HG03103 (cell line): ENCODE data around the gene BMP6.
A peak's percentile ranks its signal among the peaks of the same experiment; 100 is the strongest.

Experiments used
- ATAC-seq: cut with Tn5 transposase; IDR thresholded peaks from one replicate; pipeline ENCODE4 v1.9.1; 2021; ENCODE audit warnings: low read depth; ENCODE audit not compliant: unreplicated experiment

The BMP6 gene

DNA sequence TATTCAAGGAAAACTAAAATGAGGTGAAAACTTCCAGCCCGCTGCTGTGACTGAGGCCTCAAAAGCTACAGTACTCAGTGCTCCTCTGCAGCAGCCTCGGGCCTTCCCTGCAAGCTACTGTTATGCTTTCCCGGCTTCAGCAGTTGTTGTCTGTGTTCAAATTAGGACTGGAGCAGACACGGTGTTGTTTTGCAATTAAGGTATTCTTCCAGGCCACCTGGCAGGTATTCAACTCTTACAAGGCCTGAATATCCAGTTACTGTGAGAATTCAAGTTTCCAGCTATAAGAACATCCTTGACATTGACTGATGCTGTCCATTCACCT, 174.0 kb downstream of the BMP6 start:
- no peak for ATAC-seq

DNA sequence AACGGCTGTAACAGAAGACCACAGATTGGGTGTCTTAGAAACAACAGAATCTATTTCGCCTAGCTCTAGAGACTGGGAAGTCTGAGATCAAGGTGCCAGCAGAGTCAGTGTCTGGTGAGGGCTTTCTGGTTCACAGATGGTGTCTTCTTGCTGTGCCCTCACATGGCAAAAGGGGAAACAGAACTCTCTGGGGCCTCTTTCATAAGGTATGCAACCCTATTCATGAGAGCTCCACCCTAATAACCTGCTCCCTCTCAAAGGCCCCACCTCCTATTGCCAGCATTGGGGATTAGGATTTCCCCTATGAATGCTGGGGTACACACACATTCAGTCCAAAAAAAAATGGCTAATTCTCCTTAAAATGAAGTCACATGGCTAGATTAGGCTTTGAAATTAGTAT, 174.7 kb downstream of the BMP6 start:
- ATAC-seq: no peak

- ATAC-seq: no peak
Observed at GRCh38 chr6:7901056-7901455, 175.2 kb downstream of the BMP6 start.

DNA sequence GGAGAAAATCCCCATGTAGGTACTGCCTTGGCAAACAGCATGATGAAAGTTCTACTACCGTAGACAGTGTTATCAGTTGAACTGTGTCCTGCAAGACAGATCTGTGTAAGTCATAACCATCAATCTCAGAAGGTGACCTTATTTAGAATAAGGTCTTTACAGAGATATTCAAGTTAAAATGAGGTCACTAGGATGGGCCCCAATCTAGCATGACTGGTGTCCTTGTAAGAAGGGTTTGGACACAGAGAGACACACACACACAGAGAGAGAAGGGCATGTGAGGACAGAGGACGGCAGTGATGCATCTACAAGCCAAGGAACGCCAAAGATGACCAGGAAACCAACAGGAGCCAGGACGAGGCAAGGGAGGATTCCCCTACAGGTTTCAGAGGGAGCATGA, 175.9 kb downstream of the BMP6 start:
- ATAC-seq: no peak

- no peak for ATAC-seq
Observed at GRCh38 chr6:7902221-7902620, 176.3 kb downstream of the BMP6 start.

DNA sequence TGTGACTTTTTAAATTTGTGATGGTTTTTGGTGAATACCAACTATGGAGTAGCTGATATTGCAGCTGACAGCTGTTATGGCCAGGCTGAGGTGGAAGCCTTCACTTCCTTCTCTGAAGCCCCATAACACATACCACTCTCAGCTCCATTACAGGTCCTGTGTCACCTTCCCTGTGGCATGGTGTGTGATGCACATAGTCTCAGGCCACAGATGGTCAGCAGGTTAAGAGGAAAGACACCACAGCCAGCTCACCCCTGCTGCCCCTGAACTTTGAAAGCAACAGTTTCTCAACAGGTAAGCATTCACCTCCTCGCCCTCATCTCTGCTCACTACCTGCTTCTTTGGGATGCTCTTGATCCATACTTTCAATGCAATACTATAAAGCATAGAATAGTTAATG, 177.0 kb downstream of the BMP6 start:
- ATAC-seq: no peak

DNA sequence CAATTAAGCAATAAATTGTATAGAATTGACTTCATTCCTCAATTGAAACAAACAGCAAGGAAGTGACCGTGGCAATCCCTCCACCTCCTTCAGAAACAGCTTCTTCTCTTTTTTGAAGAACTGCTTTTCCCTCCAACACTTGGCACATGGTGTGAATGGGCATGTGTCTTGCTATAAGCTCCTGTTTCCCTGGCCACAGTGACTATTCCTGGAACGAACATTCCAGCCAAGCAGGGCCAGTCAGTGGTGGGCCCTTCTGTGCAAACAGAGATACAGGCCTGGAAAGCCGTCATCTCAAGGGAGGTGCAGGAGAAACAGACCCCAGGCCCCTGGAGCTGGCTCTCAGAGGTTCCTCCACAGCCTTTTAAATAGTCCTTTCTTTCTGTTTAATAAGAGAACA, 177.8 kb downstream of the BMP6 start:
- ATAC-seq: no peak

DNA sequence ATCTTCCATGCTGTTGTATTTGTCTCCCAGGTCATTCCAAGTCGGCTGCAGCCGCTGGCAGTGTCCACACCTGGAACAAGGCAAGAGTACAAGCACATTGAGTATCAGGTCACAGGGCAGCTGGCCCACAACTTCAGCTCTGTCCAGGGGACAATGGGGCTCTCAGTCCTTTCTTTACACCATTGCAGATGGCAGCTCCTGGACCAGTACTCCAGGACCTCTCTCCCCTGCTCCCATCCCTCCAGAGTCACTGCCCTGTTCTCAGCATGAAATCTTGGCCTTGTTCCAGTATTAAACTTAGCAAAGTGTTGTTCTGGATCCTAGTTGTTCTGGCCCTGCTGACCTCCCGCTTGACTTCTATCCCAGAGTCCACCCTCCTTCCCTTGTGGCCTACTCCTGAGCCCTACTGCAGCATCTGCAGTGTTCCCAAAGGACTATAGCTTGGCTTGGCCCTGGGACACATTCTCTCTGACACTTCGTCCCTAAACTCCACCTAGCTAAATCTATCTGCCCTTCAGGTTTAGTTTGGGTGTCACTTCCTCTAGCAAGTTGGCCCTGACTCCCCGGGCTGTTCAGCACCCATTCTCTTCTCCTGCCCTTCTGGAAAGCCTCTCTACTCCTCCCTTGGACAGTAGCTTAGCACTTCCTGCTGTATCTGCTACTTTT, 178.9 kb downstream of the BMP6 start:
- no peak for ATAC-seq

DNA sequence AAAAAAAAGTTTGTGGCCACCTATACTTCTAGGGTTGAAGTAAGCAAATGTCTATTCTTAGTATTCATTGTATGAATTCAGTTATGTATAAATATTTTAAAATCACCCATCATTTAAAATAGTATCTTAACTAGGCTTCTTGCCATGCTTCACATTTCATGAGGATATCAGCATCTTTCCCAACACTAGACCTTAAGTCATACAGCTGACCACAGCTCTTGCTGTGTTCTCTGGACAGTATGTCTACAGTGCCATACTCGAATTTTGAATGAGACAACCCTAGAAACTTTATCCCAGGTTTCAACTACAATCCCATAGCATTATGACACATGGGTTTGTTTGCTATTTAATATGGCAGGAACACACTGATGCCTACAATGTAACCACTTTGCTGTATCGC, 179.5 kb downstream of the BMP6 start:
- ATAC-seq: no peak

DNA sequence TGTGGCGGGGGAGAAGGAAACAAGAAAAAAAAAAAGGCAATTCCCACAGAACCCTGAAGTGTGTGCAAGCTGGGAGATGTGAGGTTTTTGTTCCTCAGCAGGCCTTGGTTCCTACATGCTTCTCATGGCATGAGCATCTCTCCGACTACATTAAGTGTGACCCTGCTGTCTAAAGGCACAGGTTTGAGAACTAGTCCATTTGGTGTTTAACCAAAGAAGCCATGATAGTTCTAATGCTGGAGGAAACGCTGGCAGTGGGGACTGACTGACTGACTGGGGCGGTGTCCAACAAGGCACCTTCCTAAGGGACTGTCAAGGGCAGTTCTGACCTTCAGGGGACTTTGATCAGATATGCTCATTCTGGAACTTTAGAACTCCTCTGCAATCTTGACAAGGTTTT, 180.8 kb downstream of the BMP6 start:
- ATAC-seq: no peak

DNA sequence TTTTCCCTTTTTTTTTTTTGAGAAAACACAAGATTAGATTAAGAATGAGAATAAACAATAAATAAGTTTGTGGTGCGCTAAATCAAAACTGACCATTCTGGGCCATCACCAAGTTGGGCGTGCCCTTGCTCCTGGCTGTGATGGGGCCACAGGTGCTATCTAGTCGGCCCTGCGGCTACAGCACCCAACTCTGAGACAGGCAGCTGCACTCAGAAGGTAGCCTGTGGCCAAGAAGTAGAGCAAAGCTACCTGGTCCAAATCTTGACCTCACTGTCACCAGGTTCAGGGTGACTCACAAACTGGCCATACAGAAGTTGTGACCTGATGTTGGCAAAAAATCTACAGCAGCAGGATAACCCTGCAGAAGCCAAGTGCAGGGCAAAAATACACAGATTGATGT, 181.3 kb downstream of the BMP6 start:
- no peak for ATAC-seq

- peak; percentile 25 for ATAC-seq
Observed at GRCh38 chr6:7909323-7910276, 183.7 kb downstream of the BMP6 start.

GRCh38 chr6:7910298-7910653, 184.4 kb downstream of the BMP6 start:
- ATAC-seq: peak; percentile 24

DNA sequence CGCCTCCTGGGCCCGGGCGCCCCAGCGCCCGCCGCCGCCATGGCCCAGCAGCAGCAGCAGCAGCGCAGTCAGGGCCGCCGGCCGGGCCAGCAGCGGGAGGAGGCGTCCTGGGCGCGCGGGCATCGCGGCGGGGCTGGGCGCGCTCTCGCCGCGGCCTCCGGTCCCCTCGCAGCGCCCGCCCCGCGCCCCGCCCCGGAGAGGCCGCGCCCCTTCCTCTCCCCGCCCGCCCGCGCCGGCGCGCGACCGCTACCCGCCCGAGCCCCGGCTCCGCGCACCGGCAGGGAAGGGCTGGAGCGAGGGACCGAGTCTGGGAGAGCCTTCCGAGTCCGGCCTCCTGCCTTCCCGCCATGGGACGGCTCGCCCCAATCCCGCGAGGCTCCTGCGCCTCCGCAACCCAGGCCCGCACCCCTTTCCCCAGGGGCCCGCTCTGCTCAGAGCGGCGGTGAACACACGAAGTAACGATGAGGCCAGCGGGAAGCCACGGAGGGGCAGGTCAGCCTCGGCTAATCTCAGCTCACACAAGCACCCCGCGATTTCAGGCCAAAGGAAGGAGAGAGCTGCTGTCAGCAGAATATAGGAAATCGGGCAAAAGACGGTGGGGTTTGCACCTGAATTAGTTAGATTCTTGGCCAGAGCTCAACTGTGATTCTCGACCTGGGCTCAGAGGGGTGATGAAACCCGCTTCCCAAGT, 184.9 kb downstream of the BMP6 start, which contains the start of gene TXNDC5:
Gene TXNDC5 (minus strand): TSS at position 135 of the 691 bp plus-strand sequence. CDS start 12 bp downstream, at position 123.
- peak; percentile 48 for ATAC-seq

DNA sequence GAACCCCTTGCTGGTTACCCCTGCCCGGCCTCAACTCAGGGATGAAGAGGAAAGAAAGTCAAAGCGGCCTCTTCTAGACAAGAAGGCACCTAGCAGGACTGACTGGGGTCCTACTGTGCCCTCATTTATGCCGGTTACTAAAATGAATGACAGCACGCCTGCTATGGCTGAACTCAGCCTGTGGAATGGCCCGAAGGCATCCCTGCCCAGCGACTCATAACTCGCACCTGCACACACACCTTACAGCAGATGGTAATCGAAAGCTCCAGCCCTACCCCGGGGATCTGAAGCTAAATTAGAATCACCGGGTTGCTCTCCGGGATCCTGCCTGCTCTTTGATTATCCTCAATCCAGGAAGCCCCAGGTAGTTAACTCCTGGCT, 185.4 kb downstream of the BMP6 start:
- ATAC-seq: no peak

DNA sequence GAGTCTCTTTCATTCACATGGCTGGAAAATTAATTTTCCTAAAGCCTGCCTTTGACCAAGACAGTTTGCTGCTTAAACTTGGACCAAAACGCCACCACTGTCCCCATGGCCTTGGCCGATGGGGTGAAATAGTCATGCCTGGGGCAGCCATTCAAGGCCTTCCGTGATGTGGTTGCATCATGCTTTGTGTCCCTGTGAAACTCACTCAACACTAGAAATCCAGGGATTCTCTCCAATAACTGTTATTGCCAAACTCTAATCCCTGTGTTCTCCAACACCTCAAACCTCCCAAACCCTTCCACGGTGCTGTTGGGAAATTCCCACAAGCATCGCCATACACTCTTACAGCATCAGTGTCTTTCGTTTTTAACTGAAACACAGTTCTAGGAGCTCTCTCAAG, 186.1 kb downstream of the BMP6 start:
- no peak for ATAC-seq

GRCh38 chr6:7912736-7913517, 187.0 kb downstream of the BMP6 start:
- no peak for ATAC-seq

DNA sequence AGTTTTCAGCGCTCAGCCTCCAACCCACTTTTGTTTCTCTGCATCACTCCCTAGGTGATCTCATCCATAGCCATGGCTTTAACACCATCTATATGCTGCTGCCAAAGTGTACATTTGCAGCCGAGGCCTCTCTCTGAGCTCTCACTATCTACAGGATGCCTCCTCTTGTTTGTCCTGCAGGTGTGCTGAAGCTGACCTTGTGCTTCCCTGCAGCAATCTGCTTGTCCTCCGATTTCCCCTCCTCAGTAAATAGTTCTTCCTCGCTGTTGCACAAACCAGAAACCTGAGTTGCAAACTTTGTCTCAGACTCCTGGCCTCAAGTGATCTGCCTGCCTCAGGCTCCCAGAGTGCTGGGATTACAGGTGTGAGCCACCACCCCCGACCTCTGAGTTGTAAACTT, 188.4 kb downstream of the BMP6 start:
- no peak for ATAC-seq

DNA sequence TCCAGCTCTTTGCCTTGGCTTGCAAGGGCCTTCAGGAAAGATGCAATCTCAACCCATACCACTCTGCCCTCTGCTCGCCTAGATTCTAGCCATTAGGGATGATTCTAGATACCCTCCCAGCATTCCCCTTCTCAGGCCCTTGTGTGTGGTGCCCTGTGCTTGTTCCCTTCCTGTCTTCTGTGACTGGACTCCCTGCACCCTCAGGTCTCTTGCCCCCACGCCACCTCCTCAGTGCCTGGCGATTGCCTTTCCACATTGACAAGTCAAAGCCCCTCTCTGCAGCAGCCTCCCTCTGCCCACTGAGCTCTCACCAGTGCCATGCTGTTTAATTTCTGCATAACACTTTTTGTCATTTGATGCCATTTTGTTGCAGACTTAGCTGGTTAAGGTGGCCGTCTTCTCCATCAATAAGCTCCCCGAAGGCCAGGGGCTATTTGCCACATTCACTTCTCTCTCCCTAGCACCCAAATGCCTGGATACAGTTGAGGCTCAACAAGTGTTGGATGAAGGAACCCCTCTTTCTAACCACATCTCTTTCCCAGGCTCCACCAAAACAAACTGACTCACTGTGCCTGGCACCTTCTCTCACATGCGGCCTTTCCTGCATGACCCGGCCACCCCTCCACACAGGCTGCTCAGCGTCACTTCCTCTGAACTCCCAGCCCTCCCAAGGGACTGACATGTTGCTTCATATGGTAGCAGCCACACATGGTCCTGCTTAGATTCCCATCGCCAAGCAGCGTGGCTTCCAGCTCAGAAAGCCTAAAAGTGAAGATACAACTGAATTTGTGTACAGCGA, 189.3 kb downstream of the BMP6 start:
- ATAC-seq: no peak

DNA sequence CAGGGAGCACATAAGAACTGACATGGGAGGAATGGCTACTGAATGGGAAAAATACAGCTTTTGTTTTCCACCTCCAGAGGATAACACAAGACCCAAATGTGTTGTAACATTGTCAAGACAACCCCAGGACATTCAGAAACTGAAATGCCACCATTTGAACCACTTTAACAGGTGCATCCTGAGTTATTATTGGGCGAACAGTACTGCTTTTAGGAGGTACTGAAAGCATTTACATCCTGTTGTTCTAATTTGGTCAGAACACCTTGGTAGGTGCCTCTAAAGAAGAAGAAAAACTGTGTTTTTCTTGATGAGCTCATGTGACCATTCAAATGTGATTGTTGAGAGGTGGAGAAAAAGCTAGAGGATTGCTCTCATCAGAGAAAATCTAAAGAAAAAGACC, 191.1 kb downstream of the BMP6 start:
- peak; percentile 86 for ATAC-seq
